ENCODE measurements around the gene RELT. TPM values are rescaled to one million over a fixed set of nuclear protein-coding genes. Genes with fewer than 3 reads are reported as not detected.
A peak's percentile ranks its signal among the peaks of the same experiment; 100 is the strongest.

RELT gene
- total and polyA plus RNA-seq, 9 of the 15 experiments (the other 6 are each of a cell fraction or from before 2014, with no cell fraction given): 1.1 to 20.2 (median 7.4) TPM

DNA sequence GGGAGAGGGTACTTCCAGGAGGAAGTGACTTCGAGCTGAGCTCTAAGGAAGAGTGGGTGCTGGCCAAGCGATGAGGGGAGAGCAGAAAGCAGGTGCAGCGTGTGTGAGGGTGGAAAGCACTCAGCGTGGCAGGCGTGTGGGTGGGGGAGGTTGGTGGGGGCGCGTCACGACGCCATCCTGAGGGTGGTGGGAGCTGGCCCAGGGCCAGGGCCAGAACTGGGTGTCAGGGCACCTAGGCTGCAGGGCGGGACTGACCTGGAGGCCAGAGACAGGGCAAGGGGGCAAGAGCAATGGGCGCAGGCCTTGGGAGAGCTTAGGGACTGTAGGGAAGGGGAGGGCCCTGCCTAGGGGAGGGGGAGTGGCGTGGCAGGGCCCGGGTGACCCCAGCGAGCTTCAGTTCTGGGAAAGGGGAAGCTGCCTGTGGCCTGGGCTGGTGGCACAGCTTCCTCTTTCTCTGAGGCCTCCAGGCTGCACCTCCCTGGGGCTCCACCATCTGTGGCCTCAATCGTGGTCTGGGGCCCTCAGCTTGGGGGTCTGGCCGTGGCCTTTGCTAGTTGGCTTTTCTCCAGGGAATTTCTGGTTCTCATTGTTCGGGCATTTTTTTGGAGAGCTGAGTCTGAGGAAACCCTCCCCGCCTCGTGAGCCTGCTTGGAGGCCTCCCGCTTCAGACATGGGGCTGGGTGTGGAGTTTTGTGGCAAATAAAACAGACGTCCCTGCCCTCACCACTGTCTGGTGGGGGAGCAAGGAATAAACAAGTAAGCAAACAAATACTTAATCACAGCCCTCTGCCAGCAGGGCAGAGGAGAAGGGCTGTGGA, 8.9 kb downstream of the RELT start (continued):
- peak; percentile 45 for TF ChIP-seq HMGN3 (IDR thresholded peaks at IDR 0.05; ENCODE audit: borderline replicate concordance, extremely low read depth, insufficient read length, low read depth, low read length)
- peak; percentile 29; the same call in 1 of the 2 replicates for TF ChIP-seq ZNF583 (CRISPR knock-in tag; IDR thresholded peaks at IDR 0.05)
- TF ChIP-seq ZNF584 (CRISPR knock-in tag; IDR thresholded peaks at IDR 0.05; ENCODE audit: low read depth): no peak
- TF ChIP-seq, protein P1, sequence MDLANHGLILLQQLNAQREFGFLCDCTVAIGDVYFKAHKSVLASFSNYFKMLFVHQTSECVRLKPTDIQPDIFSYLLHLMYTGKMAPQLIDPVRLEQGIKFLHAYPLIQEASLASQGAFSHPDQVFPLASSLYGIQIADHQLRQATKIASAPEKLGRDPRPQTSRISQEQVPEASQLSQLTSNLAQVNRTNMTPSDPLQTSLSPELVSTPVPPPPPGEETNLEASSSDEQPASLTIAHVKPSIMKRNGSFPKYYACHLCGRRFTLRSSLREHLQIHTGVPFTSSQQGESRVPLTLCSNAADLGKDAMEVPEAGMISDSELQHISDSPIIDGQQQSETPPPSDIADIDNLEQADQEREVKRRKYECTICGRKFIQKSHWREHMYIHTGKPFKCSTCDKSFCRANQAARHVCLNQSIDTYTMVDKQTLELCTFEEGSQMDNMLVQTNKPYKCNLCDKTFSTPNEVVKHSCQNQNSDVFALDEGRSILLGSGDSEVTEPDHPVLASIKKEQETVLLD (IDR thresholded peaks at IDR 0.05): no peak; the same call in 1 of the 2 replicates
- no peak for TF ChIP-seq KLF1 (tag; IDR thresholded peaks at IDR 0.05)
- TF ChIP-seq HDAC1 (IDR thresholded peaks at IDR 0.05): 0 out of 4 replicates have a peak, but pooled peaks of 1 of the 2 experiments have one; percentile 28
- TF ChIP-seq CREM (IDR thresholded peaks at IDR 0.05; ENCODE audit: low read depth): 0 out of 2 replicates have a peak, but pooled peaks have one; percentile 10
- peak; percentile 24 for TF ChIP-seq CCNT2 (IDR thresholded peaks at IDR 0.05; ENCODE audit: borderline replicate concordance, extremely low read depth, insufficient read length, low read depth, low read length)
- TF ChIP-seq PCBP2 (IDR thresholded peaks at IDR 0.05; ENCODE audit: low read depth, low read length, poor library complexity, severe bottlenecking): no peak
- no peak for TF ChIP-seq LCOR (CRISPR knock-in tag; IDR thresholded peaks at IDR 0.05)
- TF ChIP-seq ZFP36 (IDR thresholded peaks at IDR 0.05; ENCODE audit: low read depth, low read length, partially characterized antibody): peak; percentile 56
- TF ChIP-seq, protein P2, sequence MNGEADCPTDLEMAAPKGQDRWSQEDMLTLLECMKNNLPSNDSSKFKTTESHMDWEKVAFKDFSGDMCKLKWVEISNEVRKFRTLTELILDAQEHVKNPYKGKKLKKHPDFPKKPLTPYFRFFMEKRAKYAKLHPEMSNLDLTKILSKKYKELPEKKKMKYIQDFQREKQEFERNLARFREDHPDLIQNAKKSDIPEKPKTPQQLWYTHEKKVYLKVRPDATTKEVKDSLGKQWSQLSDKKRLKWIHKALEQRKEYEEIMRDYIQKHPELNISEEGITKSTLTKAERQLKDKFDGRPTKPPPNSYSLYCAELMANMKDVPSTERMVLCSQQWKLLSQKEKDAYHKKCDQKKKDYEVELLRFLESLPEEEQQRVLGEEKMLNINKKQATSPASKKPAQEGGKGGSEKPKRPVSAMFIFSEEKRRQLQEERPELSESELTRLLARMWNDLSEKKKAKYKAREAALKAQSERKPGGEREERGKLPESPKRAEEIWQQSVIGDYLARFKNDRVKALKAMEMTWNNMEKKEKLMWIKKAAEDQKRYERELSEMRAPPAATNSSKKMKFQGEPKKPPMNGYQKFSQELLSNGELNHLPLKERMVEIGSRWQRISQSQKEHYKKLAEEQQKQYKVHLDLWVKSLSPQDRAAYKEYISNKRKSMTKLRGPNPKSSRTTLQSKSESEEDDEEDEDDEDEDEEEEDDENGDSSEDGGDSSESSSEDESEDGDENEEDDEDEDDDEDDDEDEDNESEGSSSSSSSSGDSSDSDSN (IDR thresholded peaks at IDR 0.05; ENCODE audit: borderline replicate concordance in 1 of 2, low read depth in 2 of 2, low read length in 2 of 2): 0 out of 4 replicates have a peak, but pooled peaks of 1 of the 2 experiments have one; percentile 26
- TF ChIP-seq, protein P3, sequence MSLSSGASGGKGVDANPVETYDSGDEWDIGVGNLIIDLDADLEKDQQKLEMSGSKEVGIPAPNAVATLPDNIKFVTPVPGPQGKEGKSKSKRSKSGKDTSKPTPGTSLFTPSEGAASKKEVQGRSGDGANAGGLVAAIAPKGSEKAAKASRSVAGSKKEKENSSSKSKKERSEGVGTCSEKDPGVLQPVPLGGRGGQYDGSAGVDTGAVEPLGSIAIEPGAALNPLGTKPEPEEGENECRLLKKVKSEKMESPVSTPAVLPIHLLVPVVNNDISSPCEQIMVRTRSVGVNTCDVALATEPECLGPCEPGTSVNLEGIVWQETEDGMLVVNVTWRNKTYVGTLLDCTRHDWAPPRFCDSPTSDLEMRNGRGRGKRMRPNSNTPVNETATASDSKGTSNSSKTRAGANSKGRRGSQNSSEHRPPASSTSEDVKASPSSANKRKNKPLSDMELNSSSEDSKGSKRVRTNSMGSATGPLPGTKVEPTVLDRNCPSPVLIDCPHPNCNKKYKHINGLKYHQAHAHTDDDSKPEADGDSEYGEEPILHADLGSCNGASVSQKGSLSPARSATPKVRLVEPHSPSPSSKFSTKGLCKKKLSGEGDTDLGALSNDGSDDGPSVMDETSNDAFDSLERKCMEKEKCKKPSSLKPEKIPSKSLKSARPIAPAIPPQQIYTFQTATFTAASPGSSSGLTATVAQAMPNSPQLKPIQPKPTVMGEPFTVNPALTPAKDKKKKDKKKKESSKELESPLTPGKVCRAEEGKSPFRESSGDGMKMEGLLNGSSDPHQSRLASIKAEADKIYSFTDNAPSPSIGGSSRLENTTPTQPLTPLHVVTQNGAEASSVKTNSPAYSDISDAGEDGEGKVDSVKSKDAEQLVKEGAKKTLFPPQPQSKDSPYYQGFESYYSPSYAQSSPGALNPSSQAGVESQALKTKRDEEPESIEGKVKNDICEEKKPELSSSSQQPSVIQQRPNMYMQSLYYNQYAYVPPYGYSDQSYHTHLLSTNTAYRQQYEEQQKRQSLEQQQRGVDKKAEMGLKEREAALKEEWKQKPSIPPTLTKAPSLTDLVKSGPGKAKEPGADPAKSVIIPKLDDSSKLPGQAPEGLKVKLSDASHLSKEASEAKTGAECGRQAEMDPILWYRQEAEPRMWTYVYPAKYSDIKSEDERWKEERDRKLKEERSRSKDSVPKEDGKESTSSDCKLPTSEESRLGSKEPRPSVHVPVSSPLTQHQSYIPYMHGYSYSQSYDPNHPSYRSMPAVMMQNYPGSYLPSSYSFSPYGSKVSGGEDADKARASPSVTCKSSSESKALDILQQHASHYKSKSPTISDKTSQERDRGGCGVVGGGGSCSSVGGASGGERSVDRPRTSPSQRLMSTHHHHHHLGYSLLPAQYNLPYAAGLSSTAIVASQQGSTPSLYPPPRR (CRISPR knock-in tag; IDR thresholded peaks at IDR 0.05; ENCODE audit: borderline replicate concordance): 0 out of 2 replicates have a peak, but pooled peaks have one; percentile 29
- no peak for TF ChIP-seq SIN3B (IDR thresholded peaks at IDR 0.05; ENCODE audit: low read depth)
- peak; percentile 50 for TF ChIP-seq ZFX (CRISPR knock-in tag; IDR thresholded peaks at IDR 0.05)
- peak; percentile 39 for TF ChIP-seq EGR1 (conservative IDR thresholded peaks at IDR 0.05)

Data from K562 (cell line).